Endothelial cell (in vitro differentiated cells): ENCODE data around the gene P2RY14. TPM values are rescaled to one million over a fixed set of nuclear protein-coding genes. Genes with fewer than 3 reads are reported as not detected.

Experiments
- DNase-seq: peaks from one replicate; pipeline ENCODE4 v3.0.0; 2021; ENCODE audit warnings: low spot score
- H3K27ac Mint-ChIP-seq: one replicate; pipeline ENCODE4 v1.8.0; 2021; ENCODE audit warnings: mixed read lengths, inconsistent platforms; ENCODE audit not compliant: unreplicated experiment
- H3K27me3 Mint-ChIP-seq: one replicate; pipeline ENCODE4 v1.8.0; 2021; ENCODE audit warnings: mild to moderate bottlenecking, moderate library complexity, mixed read lengths, inconsistent platforms; ENCODE audit not compliant: unreplicated experiment
- H3K36me3 Mint-ChIP-seq: one replicate; pipeline ENCODE4 v1.8.0; 2021; ENCODE audit warnings: mild to moderate bottlenecking, low read depth, mixed read lengths, inconsistent platforms; ENCODE audit not compliant: unreplicated experiment
- H3K4me1 Mint-ChIP-seq: one replicate; pipeline ENCODE4 v1.8.0; 2021; ENCODE audit warnings: mild to moderate bottlenecking, mixed read lengths, inconsistent platforms; ENCODE audit not compliant: unreplicated experiment
- H3K4me3 Mint-ChIP-seq: one replicate; pipeline ENCODE4 v1.8.0; 2021; ENCODE audit warnings: mild to moderate bottlenecking, mixed read lengths, inconsistent platforms; ENCODE audit not compliant: unreplicated experiment
- H3K9me3 Mint-ChIP-seq: one replicate; pipeline ENCODE4 v1.8.0; 2021; ENCODE audit warnings: mixed read lengths, inconsistent platforms; ENCODE audit not compliant: unreplicated experiment
- CTCF ChIP-seq: fragments of 200-600 bp; sonication (generic); IDR thresholded peaks from one replicate; pipeline ENCODE4 v1.5.0; 2021; ENCODE audit warnings: antibody characterized with exemption; ENCODE audit not compliant: unreplicated experiment
- total RNA-seq: library from RNA; stranded (reverse); fragmentation: NEBNext Ultra II Directional; extraction: Animal tissue kit (Norgen Biotek cat#: 25700); gene quantifications from one replicate; pipeline ENCODE4 v1.2.1, GENCODE V29; 2021; ENCODE audit not compliant: unreplicated experiment

Gene P2RY14
- total RNA-seq, 1 donor from 2014 or later = 0.21 TPM

GRCh38 chr3:151307583-151308488 is 29.5 kb upstream of the P2RY14 start:
- peaks cover 10% of the 10 kb centered on the region for H3K4me1 Mint-ChIP-seq
- no peak overlapping the region for H3K27ac Mint-ChIP-seq

GRCh38 chr3:151307131-151307530 is 28.8 kb upstream of the P2RY14 start:
- Mint-ChIP-seq H3K27ac (no peak overlapping the region), H3K4me1 (peaks cover 10% of the 10 kb centered on the region)
- DNase-seq = no peak

More at GRCh38 chr3:151307583-151308488, 29.5 kb upstream of the P2RY14 start:
- Mint-ChIP-seq H3K4me3 (no peak overlapping the region), H3K9me3 (no peaks in the 10 kb centered on the region), H3K27me3 (peaks cover 4% of the 10 kb centered on the region), H3K36me3 (peaks cover 4% of the 10 kb centered on the region)
- no peak for TF ChIP-seq CTCF
- no peak for DNase-seq

GRCh38 chr3:151306168-151306810 is 27.9 kb upstream of the P2RY14 start:
- Mint-ChIP-seq H3K27me3 (peaks cover 4% of the 10 kb centered on the region), H3K27ac (peak overlapping the region; percentile 9), H3K4me3 (no peak overlapping the region), H3K36me3 (peaks cover 4% of the 10 kb centered on the region), H3K9me3 (no peaks in the 10 kb centered on the region), H3K4me1 (peaks cover 10% of the 10 kb centered on the region)
- DNase-seq = no peak
- TF ChIP-seq CTCF = no peak

More at GRCh38 chr3:151307131-151307530, 28.8 kb upstream of the P2RY14 start:
- TF ChIP-seq CTCF = no peak
- Mint-ChIP-seq H3K4me3 (no peak overlapping the region), H3K27me3 (peaks cover 4% of the 10 kb centered on the region), H3K36me3 (peaks cover 4% of the 10 kb centered on the region), H3K9me3 (no peaks in the 10 kb centered on the region)

GRCh38 chr3:151305775-151306151 is 27.4 kb upstream of the P2RY14 start:
- H3K36me3 Mint-ChIP-seq = peaks cover 4% of the 10 kb centered on the region
- H3K27me3 Mint-ChIP-seq = peaks cover 4% of the 10 kb centered on the region
- no peak for TF ChIP-seq CTCF
- peak overlapping the region; percentile 54 for H3K27ac Mint-ChIP-seq
- H3K9me3 Mint-ChIP-seq = no peaks in the 10 kb centered on the region
- peaks cover 10% of the 10 kb centered on the region for H3K4me1 Mint-ChIP-seq
- DNase-seq = no peak
- no peak overlapping the region for H3K4me3 Mint-ChIP-seq
